ENCODE results near the gene HMGB2. TPM values are rescaled to one million over a fixed set of nuclear protein-coding genes. Genes with fewer than 3 reads are reported as not detected.

The HMGB2 gene
- total RNA-seq, 1 donor from 2014 or later, result 36.1 TPM

- intact Hi-C loops (cut with DNase I), result loop anchor here (5.0 kb wide), 1 partner anchor 43 kb away; no protein-coding TSS in a partner anchor
- TF ChIP-seq, protein P1, sequence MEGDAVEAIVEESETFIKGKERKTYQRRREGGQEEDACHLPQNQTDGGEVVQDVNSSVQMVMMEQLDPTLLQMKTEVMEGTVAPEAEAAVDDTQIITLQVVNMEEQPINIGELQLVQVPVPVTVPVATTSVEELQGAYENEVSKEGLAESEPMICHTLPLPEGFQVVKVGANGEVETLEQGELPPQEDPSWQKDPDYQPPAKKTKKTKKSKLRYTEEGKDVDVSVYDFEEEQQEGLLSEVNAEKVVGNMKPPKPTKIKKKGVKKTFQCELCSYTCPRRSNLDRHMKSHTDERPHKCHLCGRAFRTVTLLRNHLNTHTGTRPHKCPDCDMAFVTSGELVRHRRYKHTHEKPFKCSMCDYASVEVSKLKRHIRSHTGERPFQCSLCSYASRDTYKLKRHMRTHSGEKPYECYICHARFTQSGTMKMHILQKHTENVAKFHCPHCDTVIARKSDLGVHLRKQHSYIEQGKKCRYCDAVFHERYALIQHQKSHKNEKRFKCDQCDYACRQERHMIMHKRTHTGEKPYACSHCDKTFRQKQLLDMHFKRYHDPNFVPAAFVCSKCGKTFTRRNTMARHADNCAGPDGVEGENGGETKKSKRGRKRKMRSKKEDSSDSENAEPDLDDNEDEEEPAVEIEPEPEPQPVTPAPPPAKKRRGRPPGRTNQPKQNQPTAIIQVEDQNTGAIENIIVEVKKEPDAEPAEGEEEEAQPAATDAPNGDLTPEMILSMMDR (IDR thresholded peaks at IDR 0.05), result no peak
- H3K4me3 ChIP-seq, result peak overlapping the region in 1 of 2 donors; percentile 79
Measured at GRCh38 chr4:173374588-173374987, 40.4 kb upstream of the HMGB2 start.

GRCh38 chr4:173371292-173372192, 37.4 kb upstream of the HMGB2 start:
- DNase-seq (ENCODE audit: low spot score in 2 of 2), result peak in 1 of 2 donors; percentile 82
- H3K27ac ChIP-seq, result peak overlapping the region; percentile 87 to 92
- H3K9me3 ChIP-seq, result no peaks in the 10 kb centered on the region
- TF ChIP-seq, protein P1 (IDR thresholded peaks at IDR 0.05), result no peak
- H3K4me3 ChIP-seq, result peak overlapping the region; percentile 77 to 79
- peaks cover 0 to 3% of the 10 kb centered on the region in 2 donors for H3K36me3 ChIP-seq
- peaks cover 3 to 25% of the 10 kb centered on the region in 2 donors for H3K4me1 ChIP-seq
- intact Hi-C loops (cut with DNase I), result loop anchor here (1.0 to 5.0 kb wide), 2 partner anchors 28 to 46 kb away; partner anchors contain the start of gene SCRG1
- no peaks in the 10 kb centered on the region for H3K27me3 ChIP-seq

More at GRCh38 chr4:173374588-173374987, 40.4 kb upstream of the HMGB2 start:
- H3K9me3 ChIP-seq, result no peaks in the 10 kb centered on the region
- H3K4me1 ChIP-seq, result peaks cover 3 to 17% of the 10 kb centered on the region in 2 donors
- peaks cover 0 to 3% of the 10 kb centered on the region in 2 donors for H3K36me3 ChIP-seq
- no peaks in the 10 kb centered on the region for H3K27me3 ChIP-seq
- DNase-seq (ENCODE audit: low spot score in 2 of 2), result no peak
- peak overlapping the region; percentile 27 to 87 for H3K27ac ChIP-seq

GRCh38 chr4:173370477-173371291, 36.5 kb upstream of the HMGB2 start, which contains the start of gene SAP30:
SAP30 (plus strand) TSS chr4:173370954; CDS start chr4:173371183, 229 bp downstream.
- TF ChIP-seq, protein P1 (IDR thresholded peaks at IDR 0.05), result no peak
- intact Hi-C loops (cut with DNase I), result loop anchor here (1.0 to 5.0 kb wide), 3 partner anchors 36 to 913 kb away; partner anchors contain the start of genes CEP44, FBXO8 and HMGB2
- Histone ChIP-seq H3K36me3 (peaks cover 0 to 3% of the 10 kb centered on the region in 2 donors), H3K4me1 (peaks cover 3 to 21% of the 10 kb centered on the region in 2 donors), H3K9me3 (no peaks in the 10 kb centered on the region), H3K4me3 (peak within 1 kb of the TSS; percentile 77 to 79), H3K27ac (peak within 1 kb of the TSS; percentile 92 to 97), H3K27me3 (no peaks in the 10 kb centered on the region)
- peak; percentile 94 to 99 for DNase-seq (ENCODE audit: low spot score in 2 of 2)

GRCh38 chr4:173370130-173370476, 35.9 kb upstream of the HMGB2 start:
- H3K4me1 ChIP-seq, result peaks cover 3 to 16% of the 10 kb centered on the region in 2 donors

More at GRCh38 chr4:173370130-173370476, 35.9 kb upstream of the HMGB2 start:
- H3K36me3 ChIP-seq, result peaks cover 0 to 3% of the 10 kb centered on the region in 2 donors
- H3K4me3 ChIP-seq, result peak overlapping the region; percentile 77 to 79
- intact Hi-C loops (cut with DNase I), result loop anchor here (1.0 to 5.0 kb wide), 3 partner anchors 36 to 913 kb away; partner anchors contain the start of genes CEP44, FBXO8 and HMGB2
- no peaks in the 10 kb centered on the region for H3K27me3 ChIP-seq
- peak overlapping the region; percentile 92 to 97 for H3K27ac ChIP-seq
- peak; percentile 56 to 92 for DNase-seq (ENCODE audit: low spot score in 2 of 2)
- no peaks in the 10 kb centered on the region for H3K9me3 ChIP-seq
- TF ChIP-seq, protein P1 (IDR thresholded peaks at IDR 0.05), result no peak
